COLO829 (cell line): ENCODE measurements around the gene GALNT7.
A peak's percentile ranks its signal among the peaks of the same experiment; 100 is the strongest.
"Not testable (repeated sequence)": the region's sequence is repeated elsewhere in the genome, so short reads cannot be mapped to it uniquely, and the experiment has no call there.

Source experiments
- DNase-seq: peaks from one replicate; pipeline ENCODE4 v3.0.0; 2012; ENCODE audit warnings: low spot score

Gene GALNT7

GRCh38 chr4:173168396-173169177 is at the start of gene GALNT7:
TSS of gene GALNT7 (plus strand) at chr4:173168811. CDS start at chr4:173168836, 25 bp downstream.
- DNase-seq, result peak; percentile 77

- not testable (repeated sequence) for DNase-seq
Observed at GRCh38 chr4:173118819-173119218, 49.8 kb upstream of the GALNT7 start.

GRCh38 chr4:173119818-173120217 is 48.8 kb upstream of the GALNT7 start:
- no peak for DNase-seq

GRCh38 chr4:173121076-173121561 is 47.5 kb upstream of the GALNT7 start:
- DNase-seq, result no peak

DNA sequence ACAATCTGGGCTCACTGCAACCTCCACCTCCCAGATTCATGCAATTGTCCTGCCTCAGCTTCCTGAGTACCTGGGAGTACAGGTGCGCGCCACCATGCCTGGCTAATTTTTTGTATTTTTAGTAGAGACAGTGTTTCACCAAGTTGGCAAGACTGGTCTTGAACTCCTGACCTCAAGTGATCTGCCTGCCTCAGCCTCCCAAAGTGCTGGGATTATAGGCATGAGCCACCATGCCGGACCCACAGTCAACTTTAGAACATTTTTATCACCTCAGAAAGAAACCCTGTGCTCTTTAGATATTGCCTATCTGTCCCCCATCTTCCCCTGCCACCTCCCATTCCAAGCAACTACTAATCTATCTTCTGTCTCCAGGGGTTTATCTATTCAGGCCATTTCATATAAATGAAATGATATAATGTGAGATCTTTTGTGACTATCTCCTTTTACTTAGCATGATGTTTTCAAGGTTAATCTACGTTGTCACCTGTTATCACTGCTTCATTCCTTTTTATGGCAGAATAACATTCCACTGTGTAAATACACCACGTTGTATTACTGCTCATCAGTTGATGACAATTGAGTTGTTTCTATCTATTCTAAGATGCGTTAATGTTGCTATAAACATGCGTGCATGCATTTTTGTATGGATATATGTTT is 44.3 kb upstream of the GALNT7 start:
- DNase-seq, result no peak

GRCh38 chr4:173125216-173125812 is 43.3 kb upstream of the GALNT7 start:
- DNase-seq, result no peak

- DNase-seq, result no peak
Observed at GRCh38 chr4:173128199-173128890, 40.3 kb upstream of the GALNT7 start.

- no peak for DNase-seq
Observed at GRCh38 chr4:173130687-173131086, 37.9 kb upstream of the GALNT7 start.

DNA sequence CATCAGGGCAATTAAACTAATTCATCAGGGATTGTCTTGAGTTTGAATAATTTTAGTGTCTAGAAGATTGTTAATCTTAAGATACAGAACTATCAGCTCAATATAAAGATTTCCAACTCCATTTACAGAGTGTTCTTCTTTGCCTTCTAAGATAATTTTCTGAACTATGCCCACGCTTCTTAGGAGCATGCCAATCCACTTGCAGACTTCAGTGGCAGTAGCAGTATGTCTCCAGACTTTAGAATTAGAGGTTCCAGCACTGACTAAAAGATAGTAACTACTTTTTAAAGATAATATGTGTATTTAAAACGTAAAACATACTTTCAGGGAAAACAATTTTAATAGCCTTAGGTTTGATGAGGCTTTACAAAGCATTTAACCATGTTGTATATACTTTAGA is 34.2 kb upstream of the GALNT7 start:
- DNase-seq, result no peak

DNA sequence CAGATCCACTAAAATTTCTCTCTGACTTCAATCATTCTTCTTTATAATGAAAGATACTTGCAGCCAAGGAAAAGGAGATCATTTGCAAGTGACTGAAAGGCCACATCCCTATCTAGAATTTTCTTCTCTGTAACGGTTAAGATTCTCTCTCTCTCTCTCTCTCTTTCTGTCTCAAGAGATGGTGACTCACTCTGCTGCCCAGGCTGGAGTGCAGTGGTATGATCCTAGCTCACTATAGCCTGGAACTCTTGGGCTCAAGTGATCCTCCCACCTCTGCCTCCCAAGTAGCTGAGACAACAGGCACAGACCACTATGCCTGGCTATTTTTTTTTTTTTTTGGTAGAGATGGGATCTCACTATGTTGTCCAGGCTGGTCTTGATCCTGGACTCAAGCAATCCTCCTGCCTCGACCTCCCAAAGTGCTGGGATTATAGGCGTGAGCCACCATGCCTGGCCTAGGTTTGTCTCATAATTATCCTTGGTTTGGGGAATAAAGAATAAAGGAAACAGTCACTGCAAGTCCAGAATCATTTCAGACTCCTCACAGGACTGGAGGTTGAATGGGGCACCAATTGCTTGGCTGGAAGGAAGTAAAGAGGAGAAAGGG is 33.3 kb upstream of the GALNT7 start:
- DNase-seq, result no peak

DNA sequence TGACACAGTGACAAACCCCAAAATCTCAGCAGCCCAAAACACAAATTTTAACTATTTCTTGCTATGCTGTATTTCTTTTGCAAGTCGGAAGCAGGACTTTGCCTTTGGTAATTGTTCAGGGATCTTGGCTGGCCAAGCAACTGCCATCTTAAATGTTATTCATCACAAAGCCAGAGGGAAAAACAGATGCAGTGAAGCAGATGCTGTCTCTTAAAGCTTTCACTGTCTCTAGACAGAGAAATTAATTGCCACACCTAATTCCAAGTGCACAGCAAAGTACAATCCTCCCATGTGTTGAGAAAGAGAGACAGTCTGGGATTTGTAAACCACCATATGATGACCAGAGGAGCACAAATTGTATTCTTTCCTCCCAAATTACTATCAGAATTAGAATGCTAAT is 30.0 kb upstream of the GALNT7 start:
- no peak for DNase-seq

DNA sequence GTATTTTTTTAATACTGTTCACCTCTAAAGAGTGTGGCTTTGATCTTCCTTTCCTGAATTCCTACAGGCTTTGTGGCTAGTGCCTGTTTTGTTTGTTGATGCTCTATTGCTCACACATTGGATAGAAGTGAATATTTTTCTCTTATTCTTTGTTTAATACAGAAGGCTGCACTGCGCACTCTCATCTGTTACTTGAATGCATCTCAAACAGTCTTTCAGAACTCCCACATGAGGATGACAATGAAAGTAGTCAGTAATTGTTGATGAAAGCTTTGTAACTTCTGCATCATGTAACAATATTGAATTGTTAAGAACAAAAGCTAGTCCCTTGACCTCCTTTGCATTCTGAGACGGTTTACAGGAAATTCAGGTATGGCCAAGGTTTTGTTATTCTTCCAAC is 29.1 kb upstream of the GALNT7 start:
- peak; percentile 36 for DNase-seq

- no peak for DNase-seq
Observed at GRCh38 chr4:173145131-173145530, 23.5 kb upstream of the GALNT7 start.

GRCh38 chr4:173146456-173146855 is 22.2 kb upstream of the GALNT7 start:
- no peak for DNase-seq

GRCh38 chr4:173151496-173151895 is 17.1 kb upstream of the GALNT7 start:
- no peak for DNase-seq

DNA sequence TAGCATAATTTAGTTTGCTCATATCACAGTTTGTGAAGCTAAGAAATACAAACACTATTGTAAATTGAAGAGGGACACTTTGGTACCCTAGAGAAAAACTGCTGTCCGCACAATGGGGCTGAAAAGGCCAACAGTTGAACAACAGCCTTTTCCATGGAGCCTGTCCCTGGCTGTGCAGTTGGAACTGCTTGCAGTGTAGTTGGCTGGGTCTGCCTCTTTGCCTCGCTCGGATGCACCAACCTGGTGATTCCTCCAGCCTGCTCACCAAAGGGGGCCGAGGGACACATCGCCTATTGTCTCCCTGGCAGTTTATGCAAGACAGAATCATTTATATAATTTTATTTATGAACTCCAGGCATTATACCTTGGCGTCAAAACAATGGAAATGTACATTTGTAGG is 16.5 kb upstream of the GALNT7 start:
- no peak for DNase-seq

DNA sequence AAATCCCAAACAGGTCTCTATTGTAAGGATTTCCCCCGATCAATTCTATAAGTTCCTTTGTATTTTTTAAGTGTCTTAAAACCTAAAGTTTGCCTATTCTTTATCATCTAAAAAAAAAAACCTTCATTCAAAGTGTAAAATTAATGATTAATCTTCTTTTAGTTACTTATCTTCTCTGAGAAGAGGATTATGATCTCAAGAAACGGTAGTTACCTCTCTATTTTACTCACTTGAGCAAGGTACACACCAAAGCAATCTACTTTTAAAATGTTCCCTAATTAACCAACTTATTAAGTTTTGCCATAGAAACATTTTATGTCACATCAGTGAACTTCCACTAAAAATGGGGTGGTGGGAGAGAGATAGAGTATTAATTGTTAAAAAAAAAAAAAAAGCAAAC is 15.2 kb upstream of the GALNT7 start:
- DNase-seq, result no peak

- no peak for DNase-seq
Observed at GRCh38 chr4:173159791-173160190, 8.8 kb upstream of the GALNT7 start.

DNA sequence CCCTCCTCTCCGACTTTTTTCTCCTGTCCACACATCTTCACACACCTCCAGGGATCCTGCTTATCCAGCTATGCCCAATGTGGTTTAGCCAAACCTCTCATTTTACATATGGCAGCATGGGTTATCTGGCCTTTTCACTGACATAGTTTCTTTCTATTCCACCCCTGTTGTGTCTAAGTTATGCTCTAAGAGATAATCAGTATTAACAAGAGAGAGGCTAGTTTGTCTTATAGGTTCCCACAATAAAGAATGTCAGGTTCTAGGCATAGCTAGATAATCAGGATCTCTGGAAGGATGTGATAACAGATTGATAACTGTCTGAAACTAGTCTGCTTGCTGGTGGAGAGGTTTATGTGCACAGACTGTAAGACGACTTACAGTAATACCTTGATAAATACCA is 7.7 kb upstream of the GALNT7 start:
- no peak for DNase-seq

DNA sequence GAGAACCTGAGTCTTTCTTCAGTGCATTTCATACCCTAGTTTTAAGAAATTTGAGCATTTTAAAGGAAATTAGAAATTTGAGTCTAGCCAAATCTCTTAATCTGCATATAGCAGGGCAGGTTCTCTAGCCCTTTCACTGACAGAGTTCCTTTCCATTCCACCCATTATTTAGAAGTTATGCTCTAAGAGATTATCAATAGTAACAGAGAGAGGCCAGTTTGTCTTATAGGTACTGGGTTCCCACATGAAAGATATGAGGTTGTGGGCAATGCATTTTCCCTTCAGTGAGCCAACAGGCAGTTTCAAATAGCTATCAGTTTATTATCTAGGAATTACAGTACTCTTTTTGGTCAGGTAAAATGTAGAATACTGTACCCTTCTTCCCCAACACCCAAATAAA is 7.3 kb upstream of the GALNT7 start:
- no peak for DNase-seq

GRCh38 chr4:173165706-173166105 is 2.9 kb upstream of the GALNT7 start:
- DNase-seq, result no peak

DNA sequence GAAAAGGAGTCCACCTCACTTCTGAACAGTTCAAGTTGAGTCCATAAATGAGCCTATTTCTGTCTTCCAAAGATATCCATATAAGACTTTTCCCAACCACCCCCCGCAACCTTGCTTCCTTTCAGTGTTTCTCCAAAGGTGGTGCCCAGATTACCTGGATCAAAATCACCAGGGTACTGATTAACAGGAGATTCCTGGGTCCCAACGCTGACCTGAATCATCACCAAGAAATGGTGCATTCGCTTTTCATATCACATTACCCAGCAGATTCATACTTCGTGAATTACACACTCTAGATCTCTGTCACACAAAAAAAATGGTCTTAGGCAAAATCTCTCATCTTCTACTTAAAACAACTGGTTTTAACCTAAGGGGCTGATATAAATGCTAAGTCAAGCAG is 2.1 kb upstream of the GALNT7 start:
- DNase-seq, result no peak
